GM18870 (cell line): ENCODE measurements around the gene GALK1.

ENCODE experiments used
- ATAC-seq: cut with Tn5 transposase; IDR thresholded peaks from one replicate; pipeline ENCODE4 v1.9.1; 2021; ENCODE audit warnings: moderate library complexity; ENCODE audit not compliant: unreplicated experiment

Gene GALK1

GRCh38 chr17:75751676-75752404 lies 13.2 kb downstream of the GALK1 start:
- ATAC-seq, result no peak

GRCh38 chr17:75750661-75751423 lies 14.2 kb downstream of the GALK1 start:
- ATAC-seq, result no peak

GRCh38 chr17:75749545-75750389 lies 15.2 kb downstream of the GALK1 start:
- ATAC-seq, result no peak

- no peak for ATAC-seq
Measured at GRCh38 chr17:75748706-75749105, 16.3 kb downstream of the GALK1 start.

- ATAC-seq, result no peak
Measured at GRCh38 chr17:75743625-75744206, 21.3 kb downstream of the GALK1 start.

- no peak for ATAC-seq
Measured at GRCh38 chr17:75742337-75742736, 22.7 kb downstream of the GALK1 start.

GRCh38 chr17:75740631-75741077 lies 24.3 kb downstream of the GALK1 start:
- no peak for ATAC-seq

GRCh38 chr17:75740215-75740614 lies 24.8 kb downstream of the GALK1 start:
- no peak for ATAC-seq

- no peak for ATAC-seq
Measured at GRCh38 chr17:75739801-75740200, 25.2 kb downstream of the GALK1 start.

- ATAC-seq, result no peak
Measured at GRCh38 chr17:75739174-75739573, 25.8 kb downstream of the GALK1 start.

- no peak for ATAC-seq
Measured at GRCh38 chr17:75738218-75738802, 26.7 kb downstream of the GALK1 start.

GRCh38 chr17:75737133-75737962 lies 27.6 kb downstream of the GALK1 start:
- no peak for ATAC-seq

GRCh38 chr17:75736173-75736835 lies 28.7 kb downstream of the GALK1 start:
- no peak for ATAC-seq

GRCh38 chr17:75734674-75735294 lies 30.2 kb downstream of the GALK1 start:
- no peak for ATAC-seq

- no peak for ATAC-seq
Measured at GRCh38 chr17:75733471-75733870, 31.5 kb downstream of the GALK1 start.

GRCh38 chr17:75731716-75732498 lies 33.1 kb downstream of the GALK1 start:
- no peak for ATAC-seq

GRCh38 chr17:75731086-75731715 lies 33.8 kb downstream of the GALK1 start:
- no peak for ATAC-seq

- no peak for ATAC-seq
Measured at GRCh38 chr17:75730065-75730464, 34.9 kb downstream of the GALK1 start.
